ENCODE measurements around the gene WWC2.
"Not testable (repeated sequence)": the region's sequence is repeated elsewhere in the genome, so short reads cannot be mapped to it uniquely, and the experiment has no call there.

The WWC2 gene

DNA sequence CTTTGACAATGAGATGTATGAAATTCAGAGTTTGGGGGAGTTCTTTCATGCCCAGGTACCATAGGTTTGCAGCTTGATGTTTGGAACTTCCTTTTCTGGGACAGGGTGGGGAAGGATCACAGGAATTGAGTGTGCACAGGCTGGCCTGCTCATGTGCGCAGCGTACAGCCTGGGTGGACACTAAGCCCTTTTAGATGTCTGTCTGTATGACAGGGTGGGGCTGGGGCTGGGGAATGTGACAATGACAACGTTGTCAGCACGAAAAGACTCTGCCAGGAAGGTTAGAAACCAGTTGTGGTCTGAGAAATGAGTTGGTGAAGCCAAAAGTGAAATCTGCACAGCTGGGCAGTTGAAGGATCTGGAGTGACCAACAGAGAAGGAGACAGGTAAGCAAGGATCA is 47.4 kb downstream of the WWC2 start:
- no peaks in the 10 kb centered on the region for H3K79me2 ChIP-seq (ENCODE audit: insufficient read depth, low read depth)
- H3K4me2 ChIP-seq = no peak overlapping the region
- peaks cover 14% of the 10 kb centered on the region for H3K4me1 ChIP-seq (ENCODE audit: low read depth, poor library complexity, severe bottlenecking)
- no peak overlapping the region for H2AFZ ChIP-seq (ENCODE audit: low read depth)
- TF ChIP-seq, protein P1, sequence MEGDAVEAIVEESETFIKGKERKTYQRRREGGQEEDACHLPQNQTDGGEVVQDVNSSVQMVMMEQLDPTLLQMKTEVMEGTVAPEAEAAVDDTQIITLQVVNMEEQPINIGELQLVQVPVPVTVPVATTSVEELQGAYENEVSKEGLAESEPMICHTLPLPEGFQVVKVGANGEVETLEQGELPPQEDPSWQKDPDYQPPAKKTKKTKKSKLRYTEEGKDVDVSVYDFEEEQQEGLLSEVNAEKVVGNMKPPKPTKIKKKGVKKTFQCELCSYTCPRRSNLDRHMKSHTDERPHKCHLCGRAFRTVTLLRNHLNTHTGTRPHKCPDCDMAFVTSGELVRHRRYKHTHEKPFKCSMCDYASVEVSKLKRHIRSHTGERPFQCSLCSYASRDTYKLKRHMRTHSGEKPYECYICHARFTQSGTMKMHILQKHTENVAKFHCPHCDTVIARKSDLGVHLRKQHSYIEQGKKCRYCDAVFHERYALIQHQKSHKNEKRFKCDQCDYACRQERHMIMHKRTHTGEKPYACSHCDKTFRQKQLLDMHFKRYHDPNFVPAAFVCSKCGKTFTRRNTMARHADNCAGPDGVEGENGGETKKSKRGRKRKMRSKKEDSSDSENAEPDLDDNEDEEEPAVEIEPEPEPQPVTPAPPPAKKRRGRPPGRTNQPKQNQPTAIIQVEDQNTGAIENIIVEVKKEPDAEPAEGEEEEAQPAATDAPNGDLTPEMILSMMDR (conservative IDR thresholded peaks at IDR 0.05; ENCODE audit: low read depth, low read length) = no peak
- H4K20me1 ChIP-seq (ENCODE audit: insufficient read depth) = no peaks in the 10 kb centered on the region
- H3K9ac ChIP-seq = no peak overlapping the region
- H3K27me3 ChIP-seq (ENCODE audit: insufficient read depth, low read depth) = no peaks in the 10 kb centered on the region
- no peak overlapping the region for H3K4me3 ChIP-seq (IDR thresholded peaks at IDR 0.05; ENCODE audit: insufficient read depth, low read depth, low read length)
- H3K27ac ChIP-seq = no peak overlapping the region
- H3K36me3 ChIP-seq (ENCODE audit: insufficient read depth) = no peaks in the 10 kb centered on the region

DNA sequence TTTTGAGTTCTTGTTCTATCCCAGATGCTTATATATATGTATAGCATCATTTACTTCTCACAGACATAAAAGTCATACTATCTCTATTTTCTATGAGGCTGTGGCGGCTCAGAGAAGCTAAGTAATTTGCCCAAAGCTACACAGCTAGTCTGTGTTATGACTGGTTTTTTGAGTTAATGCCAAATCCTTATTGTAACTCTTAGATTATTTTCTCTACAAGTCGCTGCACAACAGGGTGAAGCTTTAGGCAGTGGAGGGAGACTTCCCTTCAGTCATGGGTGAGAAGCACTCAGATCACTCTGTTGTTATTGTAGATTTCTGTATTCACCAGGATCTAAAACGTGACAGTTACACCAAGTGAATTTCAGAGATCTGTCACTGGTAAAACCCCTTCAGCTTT is 48.1 kb downstream of the WWC2 start:
- H3K27me3 ChIP-seq (ENCODE audit: insufficient read depth, low read depth) = no peaks in the 10 kb centered on the region
- H3K4me1 ChIP-seq (ENCODE audit: low read depth, poor library complexity, severe bottlenecking) = peaks cover 14% of the 10 kb centered on the region
- no peaks in the 10 kb centered on the region for H3K36me3 ChIP-seq (ENCODE audit: insufficient read depth)
- TF ChIP-seq, protein P1 (conservative IDR thresholded peaks at IDR 0.05; ENCODE audit: low read depth, low read length) = no peak
- no peak overlapping the region for H3K4me2 ChIP-seq
- H3K79me2 ChIP-seq (ENCODE audit: insufficient read depth, low read depth) = no peaks in the 10 kb centered on the region
- no peak overlapping the region for H2AFZ ChIP-seq (ENCODE audit: low read depth)
- H4K20me1 ChIP-seq (ENCODE audit: insufficient read depth) = no peaks in the 10 kb centered on the region
- H3K9ac ChIP-seq = no peak overlapping the region
- H3K4me3 ChIP-seq (IDR thresholded peaks at IDR 0.05; ENCODE audit: insufficient read depth, low read depth, low read length) = no peak overlapping the region
- no peak overlapping the region for H3K27ac ChIP-seq

DNA sequence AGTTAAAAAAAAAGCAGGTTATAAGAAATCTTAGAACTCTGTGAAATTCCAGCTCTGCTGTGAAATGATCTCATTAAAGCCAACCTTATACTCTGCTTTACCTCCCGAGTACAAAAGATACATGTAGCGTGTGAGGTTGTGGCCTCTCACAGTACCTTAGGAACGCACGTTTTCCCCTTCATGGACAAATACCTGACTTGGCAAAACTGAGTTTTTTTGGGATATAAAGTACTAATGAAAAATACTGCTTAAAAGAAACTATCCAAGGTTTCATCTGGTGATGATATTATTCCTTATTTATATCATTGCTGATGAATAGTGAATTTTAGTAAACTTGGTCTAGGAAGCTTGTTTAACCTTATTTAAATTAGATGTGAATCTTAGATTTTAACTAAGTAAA is 48.9 kb downstream of the WWC2 start:
- no peaks in the 10 kb centered on the region for H3K27me3 ChIP-seq (ENCODE audit: insufficient read depth, low read depth)
- no peak overlapping the region for H3K9ac ChIP-seq
- H4K20me1 ChIP-seq (ENCODE audit: insufficient read depth) = no peaks in the 10 kb centered on the region
- no peak overlapping the region for H3K4me2 ChIP-seq
- no peaks in the 10 kb centered on the region for H3K36me3 ChIP-seq (ENCODE audit: insufficient read depth)
- H3K4me3 ChIP-seq (IDR thresholded peaks at IDR 0.05; ENCODE audit: insufficient read depth, low read depth, low read length) = no peak overlapping the region
- TF ChIP-seq, protein P1 (conservative IDR thresholded peaks at IDR 0.05; ENCODE audit: low read depth, low read length) = no peak
- H3K27ac ChIP-seq = no peak overlapping the region
- no peaks in the 10 kb centered on the region for H3K79me2 ChIP-seq (ENCODE audit: insufficient read depth, low read depth)
- no peak overlapping the region for H2AFZ ChIP-seq (ENCODE audit: low read depth)
- peaks cover 14% of the 10 kb centered on the region for H3K4me1 ChIP-seq (ENCODE audit: low read depth, poor library complexity, severe bottlenecking)

DNA sequence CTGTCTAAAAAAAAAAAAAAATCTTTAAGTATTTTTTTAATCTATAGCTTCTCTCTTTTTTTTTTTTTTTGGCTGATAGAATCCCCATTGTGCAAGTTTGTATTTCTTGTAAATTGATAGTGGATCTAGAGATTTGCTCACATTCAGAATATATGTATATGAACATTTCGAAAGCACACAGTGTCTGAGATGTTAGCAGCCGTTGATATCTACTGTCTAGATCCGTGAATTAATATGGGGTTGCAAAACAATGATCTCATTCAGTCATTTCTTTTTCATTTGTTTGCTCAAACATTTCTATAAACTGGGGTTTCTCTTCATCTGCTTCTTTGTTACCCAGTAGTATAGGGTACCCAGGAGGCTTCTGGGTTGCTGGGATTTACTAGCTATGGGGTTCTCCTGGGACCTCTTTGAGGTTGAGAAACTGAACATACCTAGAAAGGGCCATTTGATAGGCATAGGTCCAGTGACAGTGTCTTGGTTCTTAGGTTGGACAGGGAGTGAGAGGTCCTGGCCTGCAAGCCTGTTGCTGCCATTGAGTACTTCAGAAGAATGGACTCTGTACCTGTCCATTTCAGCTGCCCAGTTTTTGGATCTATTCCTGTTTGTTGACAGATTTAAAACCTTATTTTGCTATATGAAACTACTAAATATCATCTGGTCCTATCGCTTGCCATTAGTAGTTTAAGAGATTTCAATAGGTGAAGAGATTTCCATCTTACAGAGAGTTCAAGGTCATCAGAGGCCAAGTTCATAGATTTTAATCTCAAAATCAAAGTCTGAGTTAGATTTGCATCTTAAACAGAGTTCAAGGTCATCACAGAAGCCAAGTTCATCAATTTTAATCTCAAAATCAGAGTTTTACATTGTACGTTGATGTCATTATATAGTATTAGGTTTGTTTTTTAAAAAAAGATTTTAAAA is 50.8 kb downstream of the WWC2 start:
- Histone ChIP-seq H3K4me1 (ENCODE audit: low read depth, poor library complexity, severe bottlenecking) (peaks cover 14% of the 10 kb centered on the region), H3K36me3 (ENCODE audit: insufficient read depth) (no peaks in the 10 kb centered on the region), H3K79me2 (ENCODE audit: insufficient read depth, low read depth) (no peaks in the 10 kb centered on the region), H3K4me2 (no peak overlapping the region), H3K27ac (no peak overlapping the region), H3K9ac (no peak overlapping the region), H3K4me3 (IDR thresholded peaks at IDR 0.05; ENCODE audit: insufficient read depth, low read depth, low read length) (no peak overlapping the region), H3K27me3 (ENCODE audit: insufficient read depth, low read depth) (no peaks in the 10 kb centered on the region), H4K20me1 (ENCODE audit: insufficient read depth) (no peaks in the 10 kb centered on the region), H2AFZ (ENCODE audit: low read depth) (no peak overlapping the region)
- TF ChIP-seq, protein P1 (conservative IDR thresholded peaks at IDR 0.05; ENCODE audit: low read depth, low read length) = no peak

DNA sequence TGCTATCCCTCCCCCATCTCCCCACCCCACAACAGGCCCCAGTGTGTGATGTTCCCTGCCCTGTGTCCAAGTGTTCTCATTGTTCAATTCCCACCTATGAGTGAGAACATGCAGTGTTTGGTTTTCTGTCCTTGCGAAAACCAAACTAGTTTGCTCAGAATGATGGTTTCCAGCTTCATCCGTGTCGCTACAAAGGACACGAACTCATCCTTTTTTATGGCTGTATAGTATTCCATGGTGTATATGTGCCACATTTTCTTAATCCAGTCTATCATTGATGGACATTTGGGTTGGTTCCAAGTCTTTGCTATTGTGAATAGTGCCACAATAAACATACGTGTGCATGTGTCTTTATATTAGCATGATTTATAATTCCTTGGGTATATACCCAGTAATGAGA is 51.6 kb downstream of the WWC2 start:
- H4K20me1 ChIP-seq (ENCODE audit: insufficient read depth); H3K9ac ChIP-seq; H3K4me2 ChIP-seq; H3K27ac ChIP-seq; H3K4me3 ChIP-seq (IDR thresholded peaks at IDR 0.05; ENCODE audit: insufficient read depth, low read depth, low read length); H3K36me3 ChIP-seq (ENCODE audit: insufficient read depth); H2AFZ ChIP-seq (ENCODE audit: low read depth); H3K79me2 ChIP-seq (ENCODE audit: insufficient read depth, low read depth); H3K27me3 ChIP-seq (ENCODE audit: insufficient read depth, low read depth): not testable (repeated sequence)
- H3K4me1 ChIP-seq (ENCODE audit: low read depth, poor library complexity, severe bottlenecking) = peaks cover 14% of the 10 kb centered on the region

DNA sequence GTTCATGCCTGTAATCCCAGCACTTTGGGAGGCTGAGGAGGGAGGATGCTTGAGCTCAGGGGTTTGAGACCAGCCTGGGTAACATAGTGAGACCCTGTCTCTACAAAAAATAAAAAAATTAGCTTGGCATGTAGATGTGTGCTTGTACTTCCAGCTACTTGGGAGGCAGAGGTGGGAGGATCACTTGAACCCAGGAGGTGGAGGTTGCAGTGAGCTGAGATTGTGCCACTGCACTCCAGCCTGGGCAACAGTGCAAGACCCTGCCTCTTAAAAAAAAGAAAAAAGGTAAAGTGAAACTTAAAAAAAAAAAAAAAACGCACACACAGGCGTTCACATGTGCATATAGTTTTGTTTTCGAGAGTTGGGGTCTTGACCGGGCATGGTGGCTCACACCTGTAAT is 53.2 kb downstream of the WWC2 start:
- not testable (repeated sequence) for H4K20me1 ChIP-seq (ENCODE audit: insufficient read depth); H3K27me3 ChIP-seq (ENCODE audit: insufficient read depth, low read depth); H2AFZ ChIP-seq (ENCODE audit: low read depth); H3K4me3 ChIP-seq (IDR thresholded peaks at IDR 0.05; ENCODE audit: insufficient read depth, low read depth, low read length); H3K4me1 ChIP-seq (ENCODE audit: low read depth, poor library complexity, severe bottlenecking); H3K79me2 ChIP-seq (ENCODE audit: insufficient read depth, low read depth); H3K36me3 ChIP-seq (ENCODE audit: insufficient read depth); H3K9ac ChIP-seq; H3K27ac ChIP-seq; H3K4me2 ChIP-seq
